T-helper 1 cell (primary cell): ENCODE measurements around the gene GTF2F2.

Source experiments
- DNase-seq, 5 donors: peaks; one replicate each; pipeline ENCODE4 v3.0.0-alpha.2; 2012 to 2020
- total RNA-seq, 4 donors: gene quantifications; one replicate each; lab custom pipeline; 2026; lab: John Stamatoyannopoulos, UW

Gene GTF2F2
- total RNA-seq, result 25.7 to 31.7 (median 28.1) reads per million in 4 donors

DNA sequence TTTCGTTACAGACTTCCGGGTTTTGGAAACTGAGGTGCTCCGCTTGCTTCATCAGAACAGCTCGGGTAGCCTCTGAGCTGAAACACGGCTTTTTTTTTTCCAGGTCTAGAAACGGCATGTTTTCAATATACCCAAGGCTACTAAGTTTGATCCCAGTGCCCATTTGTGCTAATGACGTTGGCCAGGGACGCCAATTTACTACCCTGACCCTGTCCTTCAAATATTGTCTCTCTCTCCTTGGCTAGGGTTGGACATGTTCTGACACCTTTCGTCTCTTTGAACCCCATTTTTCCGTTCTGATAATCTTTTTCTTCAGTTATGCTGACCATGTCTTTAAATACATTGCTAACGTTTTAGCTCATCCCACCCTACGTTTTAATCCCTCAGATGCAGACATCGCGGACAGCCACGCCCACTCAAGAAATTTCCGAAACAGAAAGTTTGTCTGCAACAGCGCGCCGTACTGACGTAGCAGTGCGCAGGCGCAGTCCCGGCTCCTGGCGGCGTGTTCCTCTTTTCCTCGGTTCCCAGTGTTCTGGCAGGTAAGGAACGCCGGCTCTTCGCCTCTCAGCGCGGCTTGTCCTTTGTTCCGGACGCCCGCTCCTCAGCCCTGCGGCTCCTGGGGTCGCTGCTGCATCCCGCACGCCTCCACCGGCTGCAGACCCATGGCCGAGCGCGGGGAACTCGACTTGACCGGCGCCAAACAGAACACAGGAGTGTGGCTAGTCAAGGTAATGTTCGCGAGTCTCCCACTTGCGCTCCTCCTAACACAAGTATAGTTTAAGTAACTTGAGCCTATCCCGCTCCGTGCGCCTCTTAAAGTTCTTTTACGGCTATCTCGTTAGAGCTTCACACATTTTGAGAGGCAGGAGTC is at the start of gene GTF2F2:
TSS of gene GTF2F2 (plus strand) at position 520 of the 874 bp plus-strand sequence. CDS start at position 666, 146 bp downstream.
- peak; percentile 78 to 86 (median 83) for DNase-seq

DNA sequence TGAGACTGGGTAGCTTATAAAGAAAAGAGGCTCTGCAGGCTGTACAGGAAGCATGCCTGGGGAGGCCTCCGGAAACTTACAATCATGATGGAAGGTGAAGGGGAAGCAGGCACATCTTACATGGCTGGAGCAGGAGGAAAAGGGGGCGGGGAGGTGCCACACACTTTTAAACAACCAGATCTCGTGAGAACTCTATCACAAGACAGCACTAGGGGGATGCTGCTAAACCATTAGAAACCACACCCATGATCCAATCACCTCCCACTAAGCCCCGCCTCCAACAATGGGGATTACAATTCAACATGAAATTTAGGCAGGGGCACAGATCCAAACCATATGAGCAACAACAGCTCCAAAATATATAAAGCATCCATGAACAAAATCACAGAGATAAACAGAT is 46.5 kb upstream of the GTF2F2 start:
- DNase-seq, result no peak

DNA sequence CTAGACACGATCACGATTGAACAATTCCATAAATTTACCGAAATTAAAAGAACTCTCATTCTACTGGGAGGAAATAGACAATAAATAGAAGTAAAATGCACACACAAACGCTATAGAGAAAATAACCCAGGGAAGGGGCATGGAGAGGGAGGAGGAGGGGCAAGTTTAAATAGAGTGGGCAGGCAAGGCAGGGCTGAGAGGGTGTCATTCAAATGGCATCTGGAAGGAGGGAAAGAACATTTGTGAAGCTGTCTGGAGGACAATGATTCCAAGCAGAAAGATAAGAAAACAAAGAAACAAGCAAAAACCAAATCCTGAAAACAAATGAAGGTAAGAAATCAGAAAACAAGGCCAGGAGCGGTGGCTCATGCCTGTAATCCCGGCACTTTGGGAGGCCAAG is 45.6 kb upstream of the GTF2F2 start:
- DNase-seq, result no peak

DNA sequence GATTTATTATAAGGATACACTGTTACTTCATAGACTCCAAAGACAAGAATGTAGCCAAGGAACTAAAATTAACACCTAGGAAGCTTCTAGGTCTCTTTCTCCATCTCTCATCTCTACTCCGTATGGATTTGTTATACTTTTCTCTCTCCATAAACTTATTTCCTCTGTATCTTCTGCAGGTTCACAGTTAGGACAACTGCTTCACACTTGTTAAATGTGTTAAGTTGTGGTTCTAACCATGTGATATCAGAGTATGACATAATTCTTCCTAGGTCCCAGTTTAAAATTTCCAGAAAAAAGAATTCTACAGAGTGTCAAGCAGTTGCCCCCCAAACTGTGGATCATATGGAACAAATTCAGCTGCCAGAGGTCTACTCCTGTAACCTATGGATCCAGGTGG is 42.3 kb upstream of the GTF2F2 start:
- no peak for DNase-seq

DNA sequence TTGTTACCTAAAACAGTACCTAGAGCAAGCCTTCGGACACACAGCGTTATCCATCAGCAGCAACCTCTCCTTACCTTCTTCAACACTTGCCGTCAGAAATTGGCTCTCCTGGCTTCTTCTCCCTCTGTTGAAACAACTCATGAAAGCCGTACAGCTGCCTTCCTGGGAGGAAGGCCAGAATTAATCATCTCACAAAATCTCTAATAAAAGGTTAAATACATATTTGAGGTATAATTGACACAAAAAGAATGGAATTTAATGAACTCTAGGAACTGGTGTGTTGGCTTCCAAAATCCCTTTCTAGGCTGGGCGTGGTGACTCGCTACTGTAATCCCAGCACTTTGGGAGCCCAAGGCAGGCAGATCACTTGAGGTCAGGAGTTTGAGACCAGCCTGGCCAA is 37.3 kb upstream of the GTF2F2 start:
- no peak for DNase-seq

- no peak for DNase-seq
Observed at GRCh38 chr13:45084515-45084914, 35.8 kb upstream of the GTF2F2 start.

GRCh38 chr13:45086484-45086883 is 33.8 kb upstream of the GTF2F2 start:
- no peak for DNase-seq

- no peak for DNase-seq
Observed at GRCh38 chr13:45092663-45093062, 27.6 kb upstream of the GTF2F2 start.

DNA sequence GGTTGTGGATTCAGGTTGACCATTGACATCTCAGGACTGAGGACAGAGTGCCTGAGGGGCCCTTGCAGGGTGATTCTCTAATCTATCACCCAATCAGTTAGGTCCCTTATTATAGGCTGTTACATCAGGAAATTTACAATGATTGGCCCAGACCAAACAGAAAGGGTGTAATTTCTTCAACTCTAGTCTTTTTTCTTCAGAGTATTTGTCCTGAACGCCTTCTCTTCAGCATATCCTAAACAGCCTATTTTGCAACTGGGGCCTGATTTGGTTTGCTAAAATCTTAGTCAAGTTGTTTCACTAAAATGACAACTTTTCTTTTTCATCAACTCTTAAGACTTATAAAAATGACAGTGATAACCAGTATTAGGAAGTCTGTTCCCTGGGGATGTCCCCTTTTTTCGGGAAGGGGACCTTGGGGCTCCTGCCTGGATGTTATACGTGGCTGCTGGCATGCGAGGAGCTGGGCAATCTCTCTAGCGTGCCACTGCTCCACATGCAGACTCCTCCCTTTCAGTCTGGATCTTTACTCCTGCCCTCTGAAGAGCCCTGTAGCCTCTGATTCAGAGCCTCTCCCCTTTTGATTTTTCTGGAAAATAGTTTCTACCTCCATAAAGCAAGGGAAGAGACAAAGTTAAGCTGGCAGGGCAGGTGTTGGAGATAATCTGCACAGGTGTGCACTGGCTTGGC is 19.6 kb upstream of the GTF2F2 start:
- no peak for DNase-seq

DNA sequence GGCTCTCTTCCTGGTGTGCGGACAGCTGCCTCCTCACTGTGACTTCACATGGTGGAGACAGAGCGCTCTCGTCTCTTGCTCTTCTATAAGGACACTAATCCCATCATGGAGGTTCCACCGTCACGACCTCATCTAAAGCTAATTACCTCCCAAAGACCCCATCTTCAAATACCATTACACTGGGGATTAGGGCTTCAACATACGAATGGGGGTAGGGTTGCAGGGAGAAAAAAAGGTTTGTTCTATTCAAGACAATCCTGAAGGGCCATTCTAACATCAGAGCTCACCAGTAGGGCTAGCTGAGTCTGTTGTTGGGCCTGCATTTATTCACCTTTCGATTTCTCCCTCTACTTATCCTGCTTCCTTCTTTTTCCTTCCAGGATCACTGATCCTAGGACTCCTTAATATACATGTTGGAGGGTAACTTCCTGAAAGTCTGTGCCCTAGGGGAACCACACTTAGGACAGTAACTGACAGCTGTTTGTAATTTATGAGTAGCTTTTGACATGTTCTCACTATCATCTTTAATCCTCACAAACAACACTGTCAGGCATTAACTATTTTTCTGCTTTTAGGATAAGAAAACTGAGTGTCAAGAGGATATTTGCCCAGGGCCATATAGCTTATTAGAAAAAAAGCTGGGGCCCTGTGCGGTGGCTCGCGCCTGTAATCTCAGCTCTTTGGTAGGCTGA is 18.8 kb upstream of the GTF2F2 start:
- DNase-seq, result no peak

GRCh38 chr13:45102136-45102507 is 18.2 kb upstream of the GTF2F2 start:
- DNase-seq, result no peak

- DNase-seq, result no peak
Observed at GRCh38 chr13:45103449-45103848, 16.9 kb upstream of the GTF2F2 start.

DNA sequence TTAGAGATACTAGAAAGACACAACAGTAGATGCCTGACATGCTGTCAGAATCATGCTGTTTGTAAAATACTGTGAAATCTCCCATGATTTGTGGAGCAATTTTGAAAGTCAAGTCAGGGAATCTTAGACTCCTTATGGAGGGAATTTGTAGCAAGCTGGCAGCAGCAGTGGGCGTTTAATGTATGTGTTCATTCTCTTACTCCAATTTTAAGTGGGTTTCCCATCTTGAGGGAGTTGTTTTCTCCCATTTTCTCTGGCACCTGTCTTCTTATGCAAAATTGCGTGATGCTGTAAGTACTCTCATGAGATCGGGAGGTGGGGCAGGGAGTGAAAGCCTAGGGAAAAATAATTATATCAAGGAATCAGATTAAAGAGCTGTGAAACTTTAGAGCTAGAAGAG is 16.0 kb upstream of the GTF2F2 start:
- DNase-seq, result no peak

GRCh38 chr13:45105895-45106294 is 14.4 kb upstream of the GTF2F2 start:
- no peak for DNase-seq

DNA sequence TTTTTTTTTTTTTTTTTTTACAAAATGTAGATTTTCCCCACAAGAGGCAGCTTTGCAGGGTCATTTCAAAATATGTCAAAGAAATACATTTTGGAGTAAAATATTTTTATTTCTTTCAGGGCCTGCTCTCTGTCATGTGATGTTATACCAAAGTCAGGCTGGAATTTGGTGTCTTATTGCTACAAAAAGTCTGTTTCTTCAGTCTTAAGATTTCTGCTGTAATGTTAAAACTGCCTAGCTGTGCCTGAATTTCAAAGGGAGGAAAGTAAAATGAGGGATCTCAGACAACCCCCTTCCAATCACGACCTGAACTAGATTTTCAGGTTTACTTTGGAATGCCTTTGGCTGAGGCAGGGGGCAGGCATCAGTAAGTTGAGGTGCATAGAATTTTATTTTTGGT is 12.8 kb upstream of the GTF2F2 start:
- DNase-seq, result no peak

- no peak for DNase-seq
Observed at GRCh38 chr13:45108716-45109101, 11.6 kb upstream of the GTF2F2 start.

GRCh38 chr13:45109102-45109720 is 11.1 kb upstream of the GTF2F2 start:
- no peak for DNase-seq

DNA sequence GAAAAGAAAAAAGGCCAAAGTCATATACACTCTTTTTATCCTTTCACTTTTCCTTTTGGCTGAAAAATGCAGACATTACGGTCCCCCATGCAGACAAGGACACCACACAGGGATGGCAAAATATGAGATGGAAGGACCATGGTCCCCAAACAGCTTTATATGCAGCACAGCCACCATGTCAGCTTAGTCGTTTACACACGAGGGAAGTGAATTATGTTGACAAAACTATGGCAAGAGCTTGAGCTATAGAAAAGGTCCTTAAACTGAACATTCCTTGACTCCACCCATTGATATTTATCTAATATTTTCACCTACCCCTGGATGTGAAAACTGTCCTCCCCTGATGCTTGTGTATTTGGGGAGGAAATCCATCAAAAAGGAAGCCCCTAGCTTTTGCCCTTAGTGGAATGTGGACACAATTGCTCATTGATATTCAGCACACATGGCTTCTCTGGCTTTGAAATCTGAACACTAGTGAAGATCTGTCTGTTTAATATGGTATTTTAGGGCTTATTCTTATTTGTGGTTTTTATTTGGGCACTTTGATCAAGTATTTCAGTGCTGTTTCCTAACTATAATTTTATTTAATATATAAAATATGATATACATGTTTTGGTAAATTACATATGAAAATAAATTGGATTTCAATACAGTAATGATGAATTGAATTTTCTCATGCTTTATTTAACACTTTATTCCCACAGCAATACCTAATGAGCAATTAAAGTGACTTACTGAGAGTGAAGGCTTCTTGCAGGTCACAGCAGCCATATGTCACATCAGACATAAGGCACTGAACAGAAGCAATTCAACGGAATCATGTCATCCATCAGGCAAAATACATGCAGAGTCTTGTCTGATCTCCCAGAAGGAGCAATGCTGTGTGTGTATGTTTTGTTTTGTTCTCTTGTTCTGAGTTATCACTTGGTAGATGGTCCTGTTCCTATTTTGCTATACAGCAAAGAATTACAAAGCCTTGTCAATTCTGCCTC is 6.8 kb upstream of the GTF2F2 start:
- no peak for DNase-seq

GRCh38 chr13:45119469-45119990 is 780 bp upstream of the GTF2F2 start:
- peak; percentile 45 to 70 (median 55) for DNase-seq

GRCh38 chr13:45120967-45121831 is 889 bp downstream of the GTF2F2 start:
- no peak for DNase-seq
